ENCODE measurements around the gene TRUB2.
"Not testable (repeated sequence)": the region's sequence is repeated elsewhere in the genome, so short reads cannot be mapped to it uniquely, and the experiment has no call there.

Gene TRUB2

GRCh38 chr9:128285033-128285784 is 37.0 kb downstream of the TRUB2 start:
- Histone ChIP-seq H3K9me3 (ENCODE audit: insufficient read depth, low read length) (no peaks in the 10 kb centered on the region), H3K36me3 (ENCODE audit: insufficient read depth, insufficient read length, low read length) (peaks cover 32% of the 10 kb centered on the region), H3K4me1 (ENCODE audit: insufficient read depth, insufficient read length) (peaks cover 6% of the 10 kb centered on the region), H3K27me3 (ENCODE audit: insufficient read depth, insufficient read length) (no peaks in the 10 kb centered on the region), H3K9ac (ENCODE audit: insufficient read length, low read depth) (no peak overlapping the region), H3K4me3 (ENCODE audit: insufficient read length, low read depth) (no peak overlapping the region)
- DNase-seq (ENCODE audit: low read depth, low spot score), result no peak
- no peak for TF ChIP-seq ZNF274 (IDR thresholded peaks at IDR 0.05; ENCODE audit: low read depth, low read length)
- TF ChIP-seq YY1 (IDR thresholded peaks at IDR 0.05; ENCODE audit: insufficient read depth, insufficient read length), result no peak

DNA sequence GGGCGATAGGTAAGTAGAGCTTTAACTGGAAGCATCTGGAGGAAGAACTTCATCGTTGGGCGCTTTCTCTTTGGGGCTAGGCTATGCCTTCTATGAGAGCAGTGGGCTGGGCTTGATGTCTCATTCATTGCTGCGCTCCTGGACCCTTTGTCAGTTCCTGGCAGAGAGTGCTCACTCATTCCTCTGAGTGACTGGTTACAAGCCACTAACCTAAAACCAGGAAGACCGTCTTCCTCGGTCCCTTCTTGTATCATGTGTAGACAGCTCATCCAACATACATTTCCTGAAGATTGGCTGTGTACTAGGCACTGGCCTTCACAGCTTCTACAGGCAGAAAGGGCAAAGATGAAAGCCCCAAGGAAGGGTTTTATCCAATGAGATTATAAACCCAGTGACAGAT is 39.7 kb downstream of the TRUB2 start:
- H3K4me1 ChIP-seq (ENCODE audit: insufficient read depth, insufficient read length), result peaks cover 11% of the 10 kb centered on the region
- TF ChIP-seq SUZ12 (IDR thresholded peaks at IDR 0.05; ENCODE audit: extremely low read depth, insufficient read depth, insufficient read length), result no peak
- no peak for TF ChIP-seq ZNF274 (IDR thresholded peaks at IDR 0.05; ENCODE audit: low read depth, low read length)
- no peak for TF ChIP-seq YY1 (IDR thresholded peaks at IDR 0.05; ENCODE audit: insufficient read depth, insufficient read length)
- H3K9me3 ChIP-seq (ENCODE audit: insufficient read depth, low read length), result no peaks in the 10 kb centered on the region
- DNase-seq (ENCODE audit: low read depth, low spot score), result no peak
- H3K4me3 ChIP-seq (ENCODE audit: insufficient read length, low read depth), result no peak overlapping the region
- peaks cover 23% of the 10 kb centered on the region for H3K36me3 ChIP-seq (ENCODE audit: insufficient read depth, insufficient read length, low read length)
- H3K9ac ChIP-seq (ENCODE audit: insufficient read length, low read depth), result no peak overlapping the region
- H3K27me3 ChIP-seq (ENCODE audit: insufficient read depth, insufficient read length), result no peaks in the 10 kb centered on the region

GRCh38 chr9:128280084-128280622 is 42.1 kb downstream of the TRUB2 start:
- H3K4me1 ChIP-seq (ENCODE audit: insufficient read depth, insufficient read length), result peaks cover 17% of the 10 kb centered on the region
- H3K4me3 ChIP-seq (ENCODE audit: insufficient read length, low read depth), result no peak overlapping the region
- no peaks in the 10 kb centered on the region for H3K9me3 ChIP-seq (ENCODE audit: insufficient read depth, low read length)
- TF ChIP-seq ZNF274 (IDR thresholded peaks at IDR 0.05; ENCODE audit: low read depth, low read length) (no peak), YY1 (IDR thresholded peaks at IDR 0.05; ENCODE audit: insufficient read depth, insufficient read length) (no peak)
- no peaks in the 10 kb centered on the region for H3K27me3 ChIP-seq (ENCODE audit: insufficient read depth, insufficient read length)
- H3K36me3 ChIP-seq (ENCODE audit: insufficient read depth, insufficient read length, low read length), result peaks cover 8% of the 10 kb centered on the region
- no peak overlapping the region for H3K9ac ChIP-seq (ENCODE audit: insufficient read length, low read depth)
- DNase-seq (ENCODE audit: low read depth, low spot score), result no peak

DNA sequence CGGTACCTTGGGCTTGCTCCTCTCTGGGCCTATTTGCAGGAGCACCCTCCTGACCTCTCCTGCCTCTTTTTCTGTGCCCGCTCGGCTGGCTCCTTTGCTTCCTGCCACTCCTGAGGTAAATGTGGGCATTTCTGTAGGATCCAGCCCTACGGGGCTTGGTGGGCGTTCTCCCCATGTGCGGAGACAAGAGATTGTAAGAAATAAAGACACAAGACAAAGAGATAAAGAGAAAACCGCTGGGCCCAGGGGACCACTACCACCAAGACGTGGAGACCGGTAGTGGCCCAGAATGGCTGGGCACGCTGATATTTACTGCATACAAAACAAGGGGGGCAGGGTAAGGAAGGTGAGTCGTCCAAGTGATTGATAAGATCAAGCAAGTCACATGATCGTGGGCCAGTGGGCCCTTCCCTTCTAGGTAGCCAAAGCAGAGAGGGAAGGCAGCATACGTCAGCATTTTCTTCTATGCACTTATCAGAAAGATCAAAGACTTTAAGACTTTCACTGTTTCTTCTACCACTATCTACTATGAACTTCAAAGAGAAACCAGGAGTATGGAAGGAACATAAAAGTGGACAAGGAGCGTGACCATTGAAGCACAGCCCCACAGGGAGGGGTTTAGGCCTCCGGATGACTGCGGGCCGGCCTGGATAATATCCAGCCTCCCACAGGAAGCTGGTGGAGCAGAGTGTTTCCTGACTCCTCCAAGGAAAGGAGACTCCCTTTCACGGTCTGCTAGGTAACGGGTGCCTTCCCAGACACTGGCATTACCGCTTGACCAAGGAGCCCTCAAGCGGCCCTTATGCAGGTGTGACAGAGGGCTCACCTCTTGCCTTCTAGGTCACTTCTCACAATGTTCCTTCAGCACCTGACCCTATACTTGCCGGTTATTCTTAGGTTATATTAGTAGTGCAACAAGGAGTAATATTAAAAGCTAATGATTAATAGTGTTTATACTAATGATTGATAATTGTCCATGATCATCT is 42.9 kb downstream of the TRUB2 start:
- not testable (repeated sequence) for H3K9me3 ChIP-seq (ENCODE audit: insufficient read depth, low read length); DNase-seq (ENCODE audit: low read depth, low spot score); H3K36me3 ChIP-seq (ENCODE audit: insufficient read depth, insufficient read length, low read length); H3K4me3 ChIP-seq (ENCODE audit: insufficient read length, low read depth); H3K27me3 ChIP-seq (ENCODE audit: insufficient read depth, insufficient read length)
- Histone ChIP-seq H3K9ac (ENCODE audit: insufficient read length, low read depth) (peak overlapping the region; percentile 56), H3K4me1 (ENCODE audit: insufficient read depth, insufficient read length) (peaks cover 17% of the 10 kb centered on the region)

DNA sequence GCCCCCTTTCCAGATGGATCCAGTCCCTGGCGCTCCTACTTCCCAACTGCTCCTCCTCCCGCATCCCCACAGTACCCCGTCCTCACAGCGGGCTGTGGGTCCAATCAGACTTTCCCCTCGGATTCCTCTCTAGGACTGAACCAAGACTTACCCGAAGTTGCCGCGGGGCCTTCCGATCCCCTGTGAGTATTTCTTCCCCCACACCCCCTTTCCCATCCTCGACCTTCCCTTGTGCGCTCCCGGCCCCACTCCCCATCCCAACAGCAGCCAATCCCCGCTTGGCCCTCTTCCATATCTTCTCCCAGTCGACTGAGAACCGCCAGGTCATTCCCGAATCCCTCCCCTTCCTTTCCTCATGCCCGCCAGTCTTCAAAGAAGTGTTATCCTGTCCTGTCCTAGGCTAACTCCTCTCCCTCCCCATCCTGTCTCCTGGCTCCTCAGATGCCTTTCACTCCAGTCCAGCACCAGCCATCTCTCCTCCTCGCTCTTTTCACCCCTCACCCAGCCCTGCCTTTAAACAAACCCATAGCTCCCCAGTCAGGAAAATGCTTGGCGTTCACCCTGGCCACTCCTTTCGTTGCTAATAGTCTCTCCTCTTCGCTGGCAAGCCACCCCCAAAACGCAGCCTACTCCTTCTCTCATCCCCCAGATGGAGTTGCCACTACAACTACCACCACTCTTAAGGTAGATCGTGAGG is 45.5 kb downstream of the TRUB2 start:
- Histone ChIP-seq H3K36me3 (ENCODE audit: insufficient read depth, insufficient read length, low read length) (peaks cover 33% of the 10 kb centered on the region), H3K4me3 (ENCODE audit: insufficient read length, low read depth) (peak overlapping the region; percentile 78), H3K4me1 (ENCODE audit: insufficient read depth, insufficient read length) (peaks cover 13% of the 10 kb centered on the region), H3K9me3 (ENCODE audit: insufficient read depth, low read length) (no peaks in the 10 kb centered on the region), H3K27me3 (ENCODE audit: insufficient read depth, insufficient read length) (no peaks in the 10 kb centered on the region), H3K9ac (ENCODE audit: insufficient read length, low read depth) (peak overlapping the region; percentile 96)
- no peak for TF ChIP-seq YY1 (IDR thresholded peaks at IDR 0.05; ENCODE audit: insufficient read depth, insufficient read length)
- TF ChIP-seq ZNF274 (IDR thresholded peaks at IDR 0.05; ENCODE audit: low read depth, low read length), result no peak
- TF ChIP-seq SUZ12 (IDR thresholded peaks at IDR 0.05; ENCODE audit: extremely low read depth, insufficient read depth, insufficient read length), result no peak
- DNase-seq (ENCODE audit: low read depth, low spot score), result no peak

DNA sequence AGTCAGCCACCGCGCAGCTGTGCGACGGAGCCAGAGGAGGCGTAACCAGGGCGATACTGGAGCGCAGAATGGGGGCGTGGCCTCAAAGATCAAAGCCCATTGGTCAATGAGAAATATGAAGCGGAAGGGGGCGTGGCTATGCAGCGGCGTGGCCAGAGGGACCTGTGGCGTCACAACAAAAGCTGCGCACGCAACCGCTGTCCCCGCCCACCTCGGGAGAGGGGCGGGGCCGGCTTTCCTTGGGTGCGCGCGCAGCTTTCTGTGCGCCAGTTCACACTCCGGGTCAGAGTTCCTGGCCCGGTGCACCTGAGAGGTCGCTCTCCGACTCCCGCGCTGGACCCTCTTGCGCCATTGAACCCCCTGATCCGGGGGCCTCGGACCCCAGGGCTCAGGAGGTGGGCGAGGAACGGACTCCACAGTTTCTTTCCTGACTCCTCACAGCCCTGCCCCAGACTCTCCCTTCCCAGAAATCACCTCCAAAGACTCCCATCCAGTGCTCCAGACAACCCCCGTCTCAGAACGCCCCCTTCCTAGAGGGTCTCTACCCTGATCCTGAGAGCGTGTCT is 46.2 kb downstream of the TRUB2 start, which contains the start of gene SWI5:
SWI5 (plus strand) TSS at position 269 of the 566 bp plus-strand sequence.
- TF ChIP-seq SUZ12 (IDR thresholded peaks at IDR 0.05; ENCODE audit: extremely low read depth, insufficient read depth, insufficient read length) (no peak), ZNF274 (IDR thresholded peaks at IDR 0.05; ENCODE audit: low read depth, low read length) (no peak), YY1 (IDR thresholded peaks at IDR 0.05; ENCODE audit: insufficient read depth, insufficient read length) (no peak)
- H3K4me1 ChIP-seq (ENCODE audit: insufficient read depth, insufficient read length), result peaks cover 16% of the 10 kb centered on the region
- H3K9me3 ChIP-seq (ENCODE audit: insufficient read depth, low read length), result no peaks in the 10 kb centered on the region
- no peaks in the 10 kb centered on the region for H3K27me3 ChIP-seq (ENCODE audit: insufficient read depth, insufficient read length)
- peaks cover 39% of the 10 kb centered on the region for H3K36me3 ChIP-seq (ENCODE audit: insufficient read depth, insufficient read length, low read length)
- H3K4me3 ChIP-seq (ENCODE audit: insufficient read length, low read depth), result peak within 1 kb of the TSS; percentile 85
- peak within 1 kb of the TSS; percentile 96 for H3K9ac ChIP-seq (ENCODE audit: insufficient read length, low read depth)
- DNase-seq (ENCODE audit: low read depth, low spot score), result peak; percentile 99
